Stomach smooth muscle (tissue), 2 donors: ENCODE data around the gene ZNF407.

ENCODE experiments used
- H3K27ac ChIP-seq: one replicate; pipeline ENCODE4 v1.7.0; 2013; ENCODE audit warnings: mild to moderate bottlenecking, low read length, inconsistent platforms
- H3K27me3 ChIP-seq, 2 donors: one replicate each; pipeline ENCODE4 v1.7.0; 2013; ENCODE audit warnings: low read length in 2 of 2; ENCODE audit not compliant: insufficient read depth in 2 of 2, control insufficient read depth in 1 of 2
- H3K36me3 ChIP-seq, 2 donors: one replicate each; pipeline ENCODE4 v1.7.0; 2013; ENCODE audit warnings: low read length in 2 of 2; ENCODE audit not compliant: control insufficient read depth in 2 of 2, insufficient read depth in 2 of 2
- H3K4me1 ChIP-seq: one replicate; pipeline ENCODE4 v1.7.0; 2013; ENCODE audit warnings: low read length; ENCODE audit not compliant: control insufficient read depth, insufficient read depth
- H3K4me3 ChIP-seq, 2 donors: one replicate each; pipeline ENCODE4 v1.7.0; 2013; ENCODE audit warnings: low read length in 2 of 2
- H3K9ac ChIP-seq, 2 donors: one replicate each; pipeline ENCODE4 v1.7.0; 2013; ENCODE audit warnings: low read length in 2 of 2, mild to moderate bottlenecking in 1 of 2
- H3K9me3 ChIP-seq, 2 donors: one replicate each; pipeline ENCODE4 v1.7.0; 2013; ENCODE audit warnings: low read length in 2 of 2; ENCODE audit not compliant: control insufficient read depth in 2 of 2
- donor health status: healthy.
- donor health status: Pancreatic carcinoma.

ZNF407 gene

DNA sequence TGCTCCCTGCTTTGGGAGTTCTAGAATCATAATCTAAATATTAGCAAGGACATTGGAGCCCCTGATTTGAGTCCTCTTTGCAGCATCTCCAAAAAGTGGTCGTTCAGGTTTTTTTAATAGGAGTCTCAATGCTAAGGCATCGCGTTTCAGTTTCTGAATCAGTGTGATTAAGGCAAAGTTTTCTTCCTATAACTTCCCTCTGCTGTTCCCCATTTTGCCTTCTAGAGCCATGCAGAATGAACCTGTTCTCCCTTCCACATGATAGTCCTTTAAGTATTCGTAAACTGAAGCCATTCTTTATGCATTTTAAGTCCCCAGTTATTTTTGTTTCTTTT, 451.8 kb downstream of the ZNF407 start:
- no peak overlapping the region for H3K27ac ChIP-seq
- H3K4me3 ChIP-seq: no peak overlapping the region
- no peak overlapping the region for H3K9ac ChIP-seq
- H3K27me3 ChIP-seq: no peaks in the 10 kb centered on the region
- H3K36me3 ChIP-seq: no peaks in the 10 kb centered on the region
- H3K4me1 ChIP-seq: no peaks in the 10 kb centered on the region
- no peaks in the 10 kb centered on the region for H3K9me3 ChIP-seq

DNA sequence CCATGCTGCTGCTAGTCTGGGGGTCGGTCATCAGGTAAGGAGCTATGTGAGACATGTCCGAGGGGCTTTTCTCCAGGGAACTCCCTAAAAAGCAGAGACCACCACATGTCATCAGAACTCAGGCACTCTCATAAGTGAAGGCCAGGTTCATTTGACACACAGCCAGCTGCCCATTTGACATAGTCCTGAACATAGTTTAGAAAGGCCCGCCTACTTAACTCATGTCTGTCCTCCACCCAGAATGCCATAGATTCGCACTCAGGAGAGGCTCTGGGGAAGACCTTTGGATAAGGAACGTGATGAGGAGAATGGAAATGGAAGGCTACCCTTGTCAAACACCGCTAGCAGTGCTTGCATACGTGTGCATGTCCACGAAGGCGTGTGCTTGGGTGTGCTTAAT, 454.1 kb downstream of the ZNF407 start:
- Histone ChIP-seq H3K27ac (no peak overlapping the region), H3K36me3 (no peaks in the 10 kb centered on the region), H3K4me3 (no peak overlapping the region), H3K9me3 (no peaks in the 10 kb centered on the region), H3K9ac (no peak overlapping the region), H3K27me3 (no peaks in the 10 kb centered on the region), H3K4me1 (no peaks in the 10 kb centered on the region)

DNA sequence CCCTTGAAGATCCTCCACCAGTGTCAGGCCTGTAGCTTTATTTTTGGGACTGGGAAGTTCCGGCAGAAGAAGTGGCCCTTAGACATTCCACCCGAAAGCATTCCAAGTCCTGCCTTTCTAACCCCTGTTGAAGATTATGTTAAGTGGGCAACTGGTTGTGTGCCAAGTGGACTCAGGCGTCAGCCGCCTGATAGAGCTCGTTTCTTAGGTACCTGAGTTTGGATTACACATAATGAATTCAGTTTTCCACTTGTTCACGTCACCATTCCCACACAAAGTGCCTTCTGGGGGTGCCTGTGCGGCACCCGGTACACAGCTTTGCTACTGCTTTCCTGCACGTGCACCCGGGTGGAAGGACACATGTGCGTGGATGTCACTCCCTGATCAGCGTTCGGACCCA, 454.8 kb downstream of the ZNF407 start:
- H3K27ac ChIP-seq: no peak overlapping the region
- no peaks in the 10 kb centered on the region for H3K9me3 ChIP-seq
- no peaks in the 10 kb centered on the region for H3K36me3 ChIP-seq
- H3K9ac ChIP-seq: no peak overlapping the region
- H3K4me1 ChIP-seq: no peaks in the 10 kb centered on the region
- H3K27me3 ChIP-seq: no peaks in the 10 kb centered on the region
- no peak overlapping the region for H3K4me3 ChIP-seq

- Histone ChIP-seq H3K27me3 (no peaks in the 10 kb centered on the region), H3K27ac (no peak overlapping the region), H3K4me1 (no peaks in the 10 kb centered on the region), H3K36me3 (no peaks in the 10 kb centered on the region), H3K9me3 (no peaks in the 10 kb centered on the region), H3K9ac (no peak overlapping the region), H3K4me3 (no peak overlapping the region)
Measured at GRCh38 chr18:75053028-75053629, 455.5 kb downstream of the ZNF407 start.

DNA sequence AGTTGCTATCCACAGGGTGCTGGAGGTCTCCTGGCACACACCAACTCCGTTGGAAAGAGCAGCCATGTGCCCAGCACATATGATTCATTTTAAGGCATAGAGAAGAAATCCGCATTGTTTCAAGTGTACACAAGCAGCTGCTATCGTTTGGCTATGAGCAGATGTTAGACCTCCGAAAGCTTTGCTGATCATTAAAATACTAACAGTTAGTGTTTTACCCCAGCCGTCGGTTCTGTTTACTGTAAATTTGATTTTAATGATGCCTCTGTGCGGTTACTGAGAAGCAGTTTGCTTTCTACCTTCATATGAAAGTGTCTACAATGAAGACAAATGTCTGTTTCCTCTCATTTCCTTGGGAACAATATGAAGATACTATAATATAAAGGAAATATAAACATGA, 456.4 kb downstream of the ZNF407 start:
- H3K36me3 ChIP-seq: no peaks in the 10 kb centered on the region
- no peak overlapping the region for H3K9ac ChIP-seq
- H3K27me3 ChIP-seq: no peaks in the 10 kb centered on the region
- no peaks in the 10 kb centered on the region for H3K4me1 ChIP-seq
- no peaks in the 10 kb centered on the region for H3K9me3 ChIP-seq
- no peak overlapping the region for H3K4me3 ChIP-seq
- H3K27ac ChIP-seq: no peak overlapping the region

- Histone ChIP-seq H3K4me3 (no peak overlapping the region), H3K9ac (no peak overlapping the region), H3K27me3 (no peaks in the 10 kb centered on the region), H3K4me1 (no peaks in the 10 kb centered on the region), H3K36me3 (no peaks in the 10 kb centered on the region), H3K27ac (no peak overlapping the region), H3K9me3 (no peaks in the 10 kb centered on the region)
Measured at GRCh38 chr18:75054611-75055010, 456.9 kb downstream of the ZNF407 start.

DNA sequence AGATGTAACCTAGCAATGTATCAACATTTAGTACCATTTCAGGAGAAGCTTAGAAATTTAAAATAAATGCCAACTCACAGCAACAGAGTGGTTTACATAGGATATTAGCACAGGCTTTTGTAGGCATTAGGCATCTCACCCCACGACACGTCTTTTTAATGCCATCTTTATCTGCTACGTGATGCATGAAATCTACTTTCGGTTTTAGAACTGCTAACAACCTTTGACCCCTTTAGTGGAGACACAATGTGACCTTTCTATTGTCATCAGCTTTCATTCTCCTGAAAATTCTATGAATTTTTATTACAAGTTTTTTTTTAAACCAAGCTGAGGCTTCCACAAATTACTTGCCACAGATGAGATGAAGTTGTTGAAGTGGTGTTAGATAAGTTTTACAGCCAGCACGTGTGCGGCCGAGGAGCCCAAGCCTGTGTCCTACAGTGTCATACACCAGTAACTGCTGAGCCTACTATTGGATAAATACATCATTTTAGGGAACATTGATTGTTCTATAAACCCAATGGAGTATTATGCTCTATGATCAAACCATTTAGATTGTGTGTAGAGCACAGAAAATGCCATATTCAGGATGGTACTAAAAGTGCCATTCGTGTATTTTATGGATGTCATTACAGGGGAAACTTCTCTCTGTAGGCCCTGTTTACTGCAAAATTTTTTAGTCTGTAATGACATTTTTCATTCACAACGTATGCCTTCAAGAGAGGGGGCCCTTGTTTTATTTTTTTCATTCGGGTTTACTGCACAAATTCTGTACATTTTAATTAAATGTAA, 459.7 kb downstream of the ZNF407 start:
- no peaks in the 10 kb centered on the region for H3K4me1 ChIP-seq
- no peak overlapping the region for H3K4me3 ChIP-seq
- H3K27ac ChIP-seq: no peak overlapping the region
- H3K27me3 ChIP-seq: no peaks in the 10 kb centered on the region
- H3K9me3 ChIP-seq: no peaks in the 10 kb centered on the region
- H3K9ac ChIP-seq: no peak overlapping the region
- no peaks in the 10 kb centered on the region for H3K36me3 ChIP-seq

- Histone ChIP-seq H3K36me3 (peaks cover 0 to 7% of the 10 kb centered on the region in 2 donors), H3K4me1 (no peaks in the 10 kb centered on the region), H3K27ac (no peak overlapping the region), H3K4me3 (no peak overlapping the region), H3K27me3 (no peaks in the 10 kb centered on the region), H3K9me3 (no peaks in the 10 kb centered on the region), H3K9ac (no peak overlapping the region)
Measured at GRCh38 chr18:75060185-75060584, 462.5 kb downstream of the ZNF407 start.

GRCh38 chr18:75062297-75062886, 464.7 kb downstream of the ZNF407 start:
- no peak overlapping the region for H3K9ac ChIP-seq
- H3K9me3 ChIP-seq: no peaks in the 10 kb centered on the region
- H3K27me3 ChIP-seq: no peaks in the 10 kb centered on the region
- peaks cover 0 to 7% of the 10 kb centered on the region in 2 donors for H3K36me3 ChIP-seq
- H3K4me3 ChIP-seq: no peak overlapping the region
- H3K4me1 ChIP-seq: no peaks in the 10 kb centered on the region
- no peak overlapping the region for H3K27ac ChIP-seq

GRCh38 chr18:75063196-75063595, 465.5 kb downstream of the ZNF407 start:
- Histone ChIP-seq H3K4me1 (no peaks in the 10 kb centered on the region), H3K36me3 (peaks cover 0 to 7% of the 10 kb centered on the region in 2 donors)

More at GRCh38 chr18:75063196-75063595, 465.5 kb downstream of the ZNF407 start:
- Histone ChIP-seq H3K27ac (no peak overlapping the region), H3K9me3 (no peaks in the 10 kb centered on the region), H3K27me3 (no peaks in the 10 kb centered on the region), H3K9ac (no peak overlapping the region), H3K4me3 (no peak overlapping the region)
